H9 (cell line): ENCODE data around the gene SIPA1L3. TPM values are rescaled to one million over a fixed set of nuclear protein-coding genes. Genes with fewer than 3 reads are reported as not detected.
A peak's percentile ranks its signal among the peaks of the same experiment; 100 is the strongest.

Experiments used
- DNase-seq: peaks from one replicate; pipeline ENCODE4 v3.0.0-alpha.2; 2017
- H2AFZ ChIP-seq: one replicate; pipeline ENCODE4 v1.6.1; 2013; ENCODE audit warnings: mild to moderate bottlenecking, low read length, control low read depth, moderate library complexity
- H2AK5ac ChIP-seq: 2 replicates; pipeline ENCODE4 v1.6.1; 2013; ENCODE audit warnings: low read length, control low read depth, mixed read lengths; ENCODE audit not compliant: insufficient read length
- H2BK120ac ChIP-seq: one replicate; pipeline ENCODE4 v1.6.1; 2013; ENCODE audit warnings: low read depth, mild to moderate bottlenecking, low read length, control low read depth, inconsistent platforms; ENCODE audit not compliant: poor library complexity, severe bottlenecking
- H2BK12ac ChIP-seq: 2 replicates; pipeline ENCODE4 v1.6.1; 2013; ENCODE audit warnings: low read length, control low read depth, mixed read lengths, low read depth; ENCODE audit not compliant: insufficient read length
- H2BK15ac ChIP-seq: 2 replicates; pipeline ENCODE4 v1.6.1; 2013; ENCODE audit warnings: low read depth, low read length, control low read depth
- H2BK20ac ChIP-seq: one replicate; pipeline ENCODE4 v1.6.1; 2013; ENCODE audit warnings: low read depth, mild to moderate bottlenecking, low read length, control low read depth, inconsistent platforms; ENCODE audit not compliant: poor library complexity, severe bottlenecking
- H2BK5ac ChIP-seq: 2 replicates; pipeline ENCODE4 v1.6.1; 2013; ENCODE audit warnings: low read length, control low read depth, mixed read lengths; ENCODE audit not compliant: insufficient read length
- H3K14ac ChIP-seq: 2 replicates; pipeline ENCODE4 v1.6.1; 2013; ENCODE audit warnings: low read length, control low read depth; ENCODE audit not compliant: insufficient read depth
- H3K18ac ChIP-seq: 2 replicates; pipeline ENCODE4 v1.6.1; 2013; ENCODE audit warnings: low read depth, mild to moderate bottlenecking, mixed read lengths, low read length, control low read depth; ENCODE audit not compliant: insufficient read length
- H3K23ac ChIP-seq: 2 replicates; pipeline ENCODE4 v1.6.1; 2013; ENCODE audit warnings: low read length, control low read depth, mixed read lengths, low read depth; ENCODE audit not compliant: insufficient read length
- H3K23me2 ChIP-seq: 2 replicates; pipeline ENCODE4 v1.6.1; 2013; ENCODE audit warnings: low read depth, mild to moderate bottlenecking, mixed read lengths, low read length, control low read depth; ENCODE audit not compliant: insufficient read length, poor library complexity, severe bottlenecking
- H3K27ac ChIP-seq: 2 replicates; pipeline ENCODE4 v1.5.1; 2013; ENCODE audit warnings: low read length, control low read depth, mixed read lengths, low read depth; ENCODE audit not compliant: insufficient read length
- H3K27me3 ChIP-seq: 2 replicates; pipeline ENCODE4 v1.6.1; 2013; ENCODE audit warnings: low read length, control low read depth, inconsistent platforms; ENCODE audit not compliant: insufficient read depth
- H3K4ac ChIP-seq: 2 replicates; pipeline ENCODE4 v1.6.1; 2013; ENCODE audit warnings: low read depth, mild to moderate bottlenecking, control low read depth, inconsistent platforms, low read length, moderate library complexity
- H3K4me1 ChIP-seq: 2 replicates; pipeline ENCODE4 v1.6.1; 2013; ENCODE audit warnings: low read length, control low read depth, inconsistent platforms; ENCODE audit not compliant: insufficient read depth
- H3K4me2 ChIP-seq: 2 replicates; pipeline ENCODE4 v1.6.1; 2013; ENCODE audit warnings: low read length, control low read depth, mixed read lengths; ENCODE audit not compliant: insufficient read length, insufficient read depth
- H3K56ac ChIP-seq: 2 replicates; pipeline ENCODE4 v1.6.1; 2013; ENCODE audit warnings: low read depth, mild to moderate bottlenecking, mixed read lengths, low read length, control low read depth; ENCODE audit not compliant: insufficient read length
- H3K79me1 ChIP-seq: 2 replicates; pipeline ENCODE4 v1.6.1; 2013; ENCODE audit warnings: low read depth, mild to moderate bottlenecking, moderate library complexity, low read length, control low read depth, inconsistent platforms; ENCODE audit not compliant: insufficient read depth, poor library complexity, severe bottlenecking
- H3K79me2 ChIP-seq: 2 replicates; pipeline ENCODE4 v1.6.1; 2013; ENCODE audit warnings: low read length, control low read depth, inconsistent platforms; ENCODE audit not compliant: insufficient read depth
- H3K9ac ChIP-seq: 2 replicates; pipeline ENCODE4 v1.6.1; 2013; ENCODE audit warnings: low read length, control low read depth, mixed read lengths; ENCODE audit not compliant: insufficient read length; ENCODE audit errors: extremely low read depth
- H3K9me3 ChIP-seq: one replicate; pipeline ENCODE4 v1.6.1; 2013; ENCODE audit warnings: low read depth, low read length, inconsistent platforms; ENCODE audit not compliant: control insufficient read depth
- H3T11ph ChIP-seq: one replicate; pipeline ENCODE4 v1.6.1; 2013; ENCODE audit warnings: mild to moderate bottlenecking, low read length, control low read depth, inconsistent platforms
- H4K20me1 ChIP-seq: one replicate; pipeline ENCODE4 v1.6.1; 2013; ENCODE audit not compliant: control insufficient read depth, insufficient read length, insufficient read depth
- H4K5ac ChIP-seq: 2 replicates; pipeline ENCODE4 v1.6.1; 2013; ENCODE audit warnings: low read depth, mild to moderate bottlenecking, mixed read lengths, low read length, control low read depth; ENCODE audit not compliant: insufficient read length
- H4K8ac ChIP-seq: replicated peaks from 2 replicates; pipeline ENCODE4 v1.6.1; 2013; ENCODE audit warnings: low read length, control low read depth, mixed read lengths, low read depth; ENCODE audit not compliant: insufficient read length
- H4K91ac ChIP-seq: 2 replicates; pipeline ENCODE4 v1.6.1; 2013; ENCODE audit warnings: low read depth, mild to moderate bottlenecking, moderate library complexity, mixed read lengths, low read length, control low read depth; ENCODE audit not compliant: insufficient read length
- H3K27ac Mint-ChIP-seq, 3 experiments: 2 replicates in 2 of 3; 3 replicates in 1 of 3; pipeline ENCODE4 v1.8.0; 2020 to 2021; ENCODE audit warnings: mixed read lengths in 3 of 3, mild to moderate bottlenecking in 1 of 3, moderate library complexity in 1 of 3
- H3K27me3 Mint-ChIP-seq: 2 replicates; pipeline ENCODE4 v1.8.0; 2021; ENCODE audit warnings: low read depth, mild to moderate bottlenecking, moderate library complexity, mixed read lengths
- H3K36me3 Mint-ChIP-seq, 3 experiments: 2 replicates in 2 of 3; 3 replicates in 1 of 3; pipeline ENCODE4 v1.8.0; 2020 to 2021; ENCODE audit warnings: low read depth in 3 of 3, mixed read lengths in 3 of 3; ENCODE audit not compliant: insufficient read depth in 1 of 3
- H3K4me1 Mint-ChIP-seq, 2 experiments: 2 replicates each; pipeline ENCODE4 v1.8.0; 2020; ENCODE audit warnings: mixed read lengths in 2 of 2
- H3K4me3 Mint-ChIP-seq, 2 experiments: 2 replicates in 1 of 2; 3 replicates in 1 of 2; pipeline ENCODE4 v1.8.0; 2020 to 2021; ENCODE audit warnings: mild to moderate bottlenecking in 2 of 2, mixed read lengths in 2 of 2, moderate library complexity in 1 of 2
- H3K9me3 Mint-ChIP-seq, 2 experiments: 2 replicates in 1 of 2; 3 replicates in 1 of 2; pipeline ENCODE4 v1.8.0; 2020; ENCODE audit warnings: mild to moderate bottlenecking in 2 of 2, mixed read lengths in 2 of 2, moderate library complexity in 1 of 2
- whole genome bisulfite sequencing: extraction: QIAGEN DNeasy Blood & Tissue Kit; methylation state at CpG from one replicate; pipeline ENCODE4 v1.1.7; 2013; ENCODE audit warnings: missing lambda C conversion rate, low lambda C conversion rate, mixed read lengths; ENCODE audit not compliant: insufficient read length; ENCODE audit errors: extremely low coverage; 5-methylcytosine and 5-hydroxymethylcytosine counted together
- total RNA-seq: library from RNA; stranded (reverse); gene quantifications from 2 replicates; pipeline ENCODE4 v1.2.1, GENCODE V29; 2021
- TF ChIP-seq, protein P1 (sequence below): fragments of 200-600 bp; sonication (generic); conservative IDR thresholded peaks from 3 replicates; pipeline ENCODE4 v1.8.0; 2021; ENCODE audit warnings: antibody characterized with exemption, mild to moderate bottlenecking

SIPA1L3 gene
- total RNA-seq, 1 experiment from 2014 or later, result 40.1 TPM

DNA sequence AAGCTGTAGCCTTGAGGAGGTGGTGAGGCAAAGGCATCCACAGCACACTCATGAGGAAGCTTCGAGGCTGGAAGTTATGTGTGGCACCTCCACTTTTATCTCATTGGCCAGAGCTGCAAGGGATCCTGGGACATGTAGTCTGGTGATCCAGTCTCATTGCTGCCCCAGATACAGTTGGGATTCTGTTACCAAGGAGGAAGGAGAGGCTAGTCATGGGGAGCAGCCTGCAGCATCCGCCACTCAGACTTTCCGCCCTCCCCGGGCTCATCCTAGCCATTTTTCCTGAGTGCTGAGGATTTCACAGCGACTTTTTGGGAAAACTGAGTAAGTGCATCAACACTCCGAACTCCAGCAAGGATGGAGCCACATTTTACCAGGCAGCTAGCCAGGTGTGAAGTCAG is 242.7 kb downstream of the SIPA1L3 start:
- Histone ChIP-seq H2AK5ac (no peak overlapping the region), H3K56ac (no peak overlapping the region), H3K4me1 (no peaks in the 10 kb centered on the region), H3K27me3 (no peaks in the 10 kb centered on the region), H3K9ac (no peak overlapping the region), H4K5ac (no peak overlapping the region), H4K8ac (no peak overlapping the region), H3K14ac (no peak overlapping the region), H2BK5ac (no peak overlapping the region), H2BK120ac (no peak overlapping the region), H2BK15ac (no peak overlapping the region), H3K79me1 (no peaks in the 10 kb centered on the region), H3K23me2 (no peaks in the 10 kb centered on the region), H3K23ac (no peak overlapping the region), H3K18ac (no peak overlapping the region), H3T11ph (no peak overlapping the region), H3K4ac (no peak overlapping the region), H3K9me3 (no peaks in the 10 kb centered on the region), H2AFZ (no peak overlapping the region), H4K20me1 (no peaks in the 10 kb centered on the region), H3K27ac (no peak overlapping the region), H2BK20ac (no peak overlapping the region), H4K91ac (no peak overlapping the region), H3K79me2 (no peaks in the 10 kb centered on the region), H2BK12ac (no peak overlapping the region), H3K4me2 (no peak overlapping the region)
- TF ChIP-seq, protein P1, sequence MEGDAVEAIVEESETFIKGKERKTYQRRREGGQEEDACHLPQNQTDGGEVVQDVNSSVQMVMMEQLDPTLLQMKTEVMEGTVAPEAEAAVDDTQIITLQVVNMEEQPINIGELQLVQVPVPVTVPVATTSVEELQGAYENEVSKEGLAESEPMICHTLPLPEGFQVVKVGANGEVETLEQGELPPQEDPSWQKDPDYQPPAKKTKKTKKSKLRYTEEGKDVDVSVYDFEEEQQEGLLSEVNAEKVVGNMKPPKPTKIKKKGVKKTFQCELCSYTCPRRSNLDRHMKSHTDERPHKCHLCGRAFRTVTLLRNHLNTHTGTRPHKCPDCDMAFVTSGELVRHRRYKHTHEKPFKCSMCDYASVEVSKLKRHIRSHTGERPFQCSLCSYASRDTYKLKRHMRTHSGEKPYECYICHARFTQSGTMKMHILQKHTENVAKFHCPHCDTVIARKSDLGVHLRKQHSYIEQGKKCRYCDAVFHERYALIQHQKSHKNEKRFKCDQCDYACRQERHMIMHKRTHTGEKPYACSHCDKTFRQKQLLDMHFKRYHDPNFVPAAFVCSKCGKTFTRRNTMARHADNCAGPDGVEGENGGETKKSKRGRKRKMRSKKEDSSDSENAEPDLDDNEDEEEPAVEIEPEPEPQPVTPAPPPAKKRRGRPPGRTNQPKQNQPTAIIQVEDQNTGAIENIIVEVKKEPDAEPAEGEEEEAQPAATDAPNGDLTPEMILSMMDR, result no peak
- H3K4me3 Mint-ChIP-seq, result no peak overlapping the region
- WGBS, result no CpG with 5 or more reads among the region's 6 CpGs
- DNase-seq, result no peak
- H3K27me3 Mint-ChIP-seq, result no peaks in the 10 kb centered on the region
- H3K4me1 Mint-ChIP-seq, result no peaks in the 10 kb centered on the region
- H3K9me3 Mint-ChIP-seq, result no peaks in the 10 kb centered on the region
- peaks cover 7 to 26% (median 24%) of the 10 kb centered on the region in 3 experiments for H3K36me3 Mint-ChIP-seq
- peak overlapping the region in 2 of 3 experiments; percentile 6 to 23; a peak in 1 of 7 replicates for H3K27ac Mint-ChIP-seq
